SK-N-SH (cell line): ENCODE measurements around the gene SEMA3D. TPM values are rescaled to one million over a fixed set of nuclear protein-coding genes. Genes with fewer than 3 reads are reported as not detected.

ENCODE experiments used
- CTCF ChIA-PET: fragments of 300-600, 350-600 bp; formaldehyde crosslinking; extraction: SDS; loops from one replicate; lab custom pipeline; 2021; lab: Yijun Ruan, JAX
- POLR2A ChIA-PET: fragments of 350-600 bp; sonication (Branson Sonifier 250); formaldehyde crosslinking; extraction: SDS; loops from one replicate; lab custom pipeline; 2020; ENCODE audit warnings: antibody characterized with exemption, inconsistent platforms; lab: Yijun Ruan, JAX
- DNase-seq: peaks from one replicate; pipeline ENCODE4 v3.0.0; 2012
- H2AFZ ChIP-seq: fragments of 200-600 bp; sonication (generic); 2 replicates; pipeline ENCODE4 v1.8.1; 2016; ENCODE audit warnings: antibody characterized with exemption, mild to moderate bottlenecking, low read depth
- H3F3A ChIP-seq: fragments of 200-600 bp; sonication (generic); replicated peaks from 2 replicates; pipeline ENCODE3; 2016; ENCODE audit warnings: antibody characterized with exemption, mild to moderate bottlenecking; ENCODE audit not compliant: insufficient read depth
- H3K27ac ChIP-seq, 2 experiments: fragments of 200-500 bp in 1 of 2; fragments of 200-600 bp in 1 of 2; sonication (Bioruptor generic) in 1 of 2; sonication (generic), shearing (Covaris generic) in 1 of 2; 2 replicates each; pipeline versions ENCODE4 v1.5.1 to v1.6.1; 2014 to 2016; ENCODE audit warnings: low read depth in 2 of 2, inconsistent platforms in 1 of 2, low read length in 1 of 2, mild to moderate bottlenecking in 1 of 2, mixed read lengths in 1 of 2
- H3K27me3 ChIP-seq: fragments of 200-600 bp; sonication (generic), shearing (Covaris generic); 2 replicates; pipeline ENCODE4 v1.6.1; 2016; ENCODE audit warnings: mixed run types; ENCODE audit not compliant: insufficient read depth
- H3K36me3 ChIP-seq, 2 experiments: fragments of 200-500 bp in 1 of 2; fragments of 200-600 bp in 1 of 2; sonication (Bioruptor generic) in 1 of 2; sonication (generic) in 1 of 2; replicated peaks in 1 of 2; 2 replicates each; pipeline versions ENCODE3 to v1.5.1; 2014 to 2016; ENCODE audit warnings: low read length in 1 of 2, mild to moderate bottlenecking in 1 of 2; ENCODE audit not compliant: insufficient read depth in 2 of 2, control insufficient read depth in 1 of 2
- H3K4me1 ChIP-seq, 2 experiments: fragments of 200-500 bp in 1 of 2; fragments of 200-600 bp in 1 of 2; sonication (Bioruptor generic) in 1 of 2; sonication (generic), shearing (Covaris generic) in 1 of 2; 2 replicates each; pipeline versions ENCODE4 v1.5.1 to v1.6.1; 2014 to 2016; ENCODE audit warnings: low read depth in 1 of 2, low read length in 1 of 2, mixed run types in 1 of 2; ENCODE audit not compliant: insufficient read depth in 2 of 2, control insufficient read depth in 1 of 2
- H3K4me2 ChIP-seq: fragments of 200-600 bp; sonication (generic), shearing (Covaris generic); 2 replicates; pipeline ENCODE4 v1.6.1; 2017; ENCODE audit warnings: mixed run types
- H3K4me3 ChIP-seq, 2 experiments: fragments of 200-500 bp in 1 of 2; fragments of 200-600 bp in 1 of 2; sonication (Bioruptor generic) in 1 of 2; sonication (generic), shearing (Covaris generic) in 1 of 2; 2 replicates each; pipeline versions ENCODE4 v1.5.1 to v1.8.1; 2014 to 2016; ENCODE audit warnings: low read depth in 2 of 2, inconsistent platforms in 1 of 2, low read length in 1 of 2, mild to moderate bottlenecking in 1 of 2, mixed read lengths in 1 of 2, moderate library complexity in 1 of 2
- H3K79me2 ChIP-seq: fragments of 200-600 bp; sonication (generic); 2 replicates; pipeline ENCODE4 v1.8.1; 2017; ENCODE audit warnings: mild to moderate bottlenecking; ENCODE audit not compliant: insufficient read depth
- H3K9ac ChIP-seq: fragments of 200-600 bp; sonication (generic); 2 replicates; pipeline ENCODE4 v1.6.1; 2017; ENCODE audit warnings: mixed run types
- H3K9me2 ChIP-seq: fragments of 200-600 bp; sonication (generic); 2 replicates; pipeline ENCODE4 v1.6.1; 2017; ENCODE audit warnings: mixed run types
- H3K9me3 ChIP-seq: fragments of 200-600 bp; sonication (generic); 2 replicates; pipeline ENCODE4 v1.6.1; 2017; ENCODE audit warnings: mixed run types, mild to moderate bottlenecking, moderate library complexity
- H4K20me1 ChIP-seq: fragments of 200-600 bp; sonication (generic); 2 replicates; pipeline ENCODE4 v1.6.1; 2017; ENCODE audit warnings: mild to moderate bottlenecking, mixed run types; ENCODE audit not compliant: insufficient read depth
- CHD2 ChIP-seq: fragments of 150-350 bp; IDR thresholded peaks from 2 replicates; pipeline ENCODE4 v1.6.1; 2018; ENCODE audit warnings: low read length; ENCODE audit not compliant: partially characterized antibody
- CTCF ChIP-seq: fragments of 200-600 bp; sonication (generic); IDR thresholded peaks from 2 replicates; pipeline ENCODE4 v1.6.1; 2017; ENCODE audit warnings: antibody characterized with exemption, mild to moderate bottlenecking, moderate library complexity
- EZH2phosphoT487 ChIP-seq: fragments of 200-600 bp; sonication (generic); IDR thresholded peaks from 2 replicates; pipeline ENCODE4 v1.6.1; 2017; ENCODE audit warnings: low read depth, mixed run types, mild to moderate bottlenecking, antibody characterized with exemption, moderate library complexity, borderline replicate concordance
- FOSL2 ChIP-seq: IDR thresholded peaks from 2 replicates; pipeline ENCODE4 v1.4.0; 2012; ENCODE audit warnings: low read depth, mild to moderate bottlenecking, moderate library complexity, borderline replicate concordance
- FOXJ3 ChIP-seq: sonication (generic); formaldehyde crosslinking; IDR thresholded peaks from 2 replicates; pipeline ENCODE4 v1.5.1; 2020; ENCODE audit warnings: mild to moderate bottlenecking, missing genetic modification reagents
- GABPA ChIP-seq: IDR thresholded peaks from 2 replicates; pipeline ENCODE4 v1.4.0; 2012; ENCODE audit warnings: low read depth, mild to moderate bottlenecking
- JUND ChIP-seq: IDR thresholded peaks from 2 replicates; pipeline ENCODE4 v1.4.0; 2012
- MAX ChIP-seq: IDR thresholded peaks from 2 replicates; pipeline ENCODE4 v1.4.0; 2012; ENCODE audit warnings: low read depth
- MEF2A ChIP-seq: IDR thresholded peaks from 2 replicates; pipeline ENCODE4 v1.4.0; 2012; ENCODE audit warnings: low read depth, borderline replicate concordance
- NFIC ChIP-seq: IDR thresholded peaks from 2 replicates; pipeline ENCODE4 v1.4.0; 2012; ENCODE audit warnings: borderline replicate concordance
- NRF1 ChIP-seq: IDR thresholded peaks from 2 replicates; pipeline ENCODE4 v1.6.1; 2012; ENCODE audit warnings: low read depth, mild to moderate bottlenecking, low read length
- PBX3 ChIP-seq: IDR thresholded peaks from 2 replicates; pipeline ENCODE4; 2012
- POLR2AphosphoS5 ChIP-seq: IDR thresholded peaks from 2 replicates; pipeline ENCODE4 v1.6.1; 2012; ENCODE audit warnings: low read depth, low read length
- RAD21 ChIP-seq: IDR thresholded peaks from 2 replicates; pipeline ENCODE4 v1.6.1; 2012; ENCODE audit warnings: mild to moderate bottlenecking, low read length
- RCOR1 ChIP-seq: fragments of 150-350 bp; IDR thresholded peaks from 2 replicates; pipeline ENCODE4 v1.6.1; 2017; ENCODE audit warnings: antibody characterized with exemption, low read length
- SIN3A ChIP-seq: IDR thresholded peaks from 2 replicates; pipeline ENCODE4 v1.6.1; 2012; ENCODE audit warnings: low read depth, mild to moderate bottlenecking, low read length, moderate library complexity, borderline replicate concordance
- TAF1 ChIP-seq: IDR thresholded peaks from 2 replicates; pipeline ENCODE4 v1.6.1; 2012; ENCODE audit warnings: low read depth, mild to moderate bottlenecking, low read length, moderate library complexity, borderline replicate concordance
- TCF12 ChIP-seq: IDR thresholded peaks from 2 replicates; pipeline ENCODE4 v1.4.0; 2012
- TEAD4 ChIP-seq: IDR thresholded peaks from 2 replicates; pipeline ENCODE4 v1.4.0; 2012; ENCODE audit warnings: mild to moderate bottlenecking, borderline replicate concordance; ENCODE audit not compliant: insufficient read depth
- USF1 ChIP-seq: IDR thresholded peaks from 2 replicates; pipeline ENCODE4 v1.4.0; 2012; ENCODE audit warnings: low read depth, borderline replicate concordance
- USF2 ChIP-seq: fragments of 150-350 bp; IDR thresholded peaks from 2 replicates; pipeline ENCODE4 v1.6.1; 2017; ENCODE audit warnings: antibody characterized with exemption, low read length, low read depth, borderline replicate concordance
- WGBS: methylation state at CpG from one replicate; pipeline ENCODE4 v1.1.6; 2017; ENCODE audit warnings: low lambda C conversion rate; 5-methylcytosine and 5-hydroxymethylcytosine counted together
- polyA plus RNA-seq, 3 experiments: library from polyadenylated mRNA; depleted of rRNA; stranded (reverse); fragments of >200 nt; gene quantifications; 2 replicates each; pipeline ENCODE4 v1.2.3, GENCODE V29; 2012

The SEMA3D gene
- polyA plus RNA-seq, 1 of the 3 experiments (the other 2 are of a cell fraction) = 30.1 TPM

GRCh38 chr7:84985073-84985784 is 201.6 kb downstream of the SEMA3D start:
- Histone ChIP-seq H3K27ac (no peak overlapping the region), H3K4me2 (no peak overlapping the region), H3K79me2 (no peaks in the 10 kb centered on the region), H3K9ac (no peak overlapping the region), H3K9me2 (no peaks in the 10 kb centered on the region), H3K9me3 (no peaks in the 10 kb centered on the region), H3K4me3 (no peak overlapping the region), H4K20me1 (no peaks in the 10 kb centered on the region), H3K36me3 (no peaks in the 10 kb centered on the region), H3F3A (peaks cover 5% of the 10 kb centered on the region), H2AFZ (peak overlapping the region; percentile 47; the same call in 1 of the 2 replicates), H3K27me3 (no peaks in the 10 kb centered on the region), H3K4me1 (peaks cover 7 to 12% of the 10 kb centered on the region in 2 experiments; a peak in 3 of 4 replicates)
- ChIA-PET CTCF (interaction anchor here (1.2 to 1.4 kb wide), 2 partner anchors 22 to 703 kb away, joined by 3 read pairs; no protein-coding TSS in a partner anchor), POLR2A (no interaction called here)
- 90% methylated on average over 2 of the region's 2 CpGs for WGBS
- TF ChIP-seq EZH2phosphoT487 (no peak), MEF2A (no peak), FOXJ3 (no peak), GABPA (no peak), CTCF (peak; percentile 34; the same call in 1 of the 2 replicates), TCF12 (peak; percentile 47; the same call in 1 of the 2 replicates), PBX3 (peak; percentile 65), JUND (0 out of 2 replicates have a peak, but pooled peaks have one; percentile 24), FOSL2 (no peak), USF1 (no peak), SIN3A (no peak), CHD2 (no peak), NFIC (no peak), POLR2AphosphoS5 (no peak), USF2 (no peak), RAD21 (peak; percentile 17; the same call in 1 of the 2 replicates), RCOR1 (no peak), TEAD4 (no peak), TAF1 (no peak), NRF1 (no peak), MAX (no peak)
- no peak for DNase-seq
